K562 (cell line): ENCODE data around the gene PBX1. TPM values are rescaled to one million over a fixed set of nuclear protein-coding genes. Genes with fewer than 3 reads are reported as not detected.

Source experiments
- ATAC-seq: fragments of 200-7000 bp; cut with Tn5 transposase; 3 replicates; pipeline ENCODE4 v1.9.1; 2020; ENCODE audit warnings: moderate library complexity
- BruUV-seq: library from RNA; stranded (reverse); fragments of 400-500 nt; replicated peaks from 2 replicates; lab custom pipeline; 2021; lab: Mats Ljungman, UMichigan
- CTCF ChIA-PET: fragments of 300-600 bp; formaldehyde crosslinking; extraction: SDS; loops from one replicate; lab custom pipeline; 2021; ENCODE audit warnings: low intra/inter-chr PET ratio; lab: Yijun Ruan, JAX
- POLR2A ChIA-PET: fragments of 300-600, 350-650 bp; sonication (Branson Sonifier 250); formaldehyde crosslinking; extraction: SDS; loops from one replicate; lab custom pipeline; 2021; ENCODE audit warnings: antibody characterized with exemption, inconsistent platforms; lab: Yijun Ruan, JAX
- DNase-seq, 4 experiments: peaks; one replicate each; pipeline versions ENCODE4 v3.0.0 to v3.0.0-alpha.2; 2011 to 2018; ENCODE audit warnings: low spot score in 3 of 4, mixed read lengths in 3 of 4; ENCODE audit errors: extremely low read depth in 1 of 4
- FAIRE-seq: peaks from 2 replicates; lab custom pipeline; 2011; peaks lifted over from hg19 to GRCh38; lab: Jason Lieb, UNC
- H2AFZ ChIP-seq: 2 replicates; pipeline ENCODE4 v1.6.0; 2011; ENCODE audit warnings: low read depth, low read length, control low read depth, inconsistent platforms
- H3K27ac ChIP-seq: fragments of 200-600 bp; 3 replicates; pipeline ENCODE4 v1.8.0; 2011; ENCODE audit warnings: low read depth, mild to moderate bottlenecking, control low read depth, inconsistent platforms, low read length, moderate library complexity, mixed read lengths; ENCODE audit errors: extremely low read depth
- H3K27me3 ChIP-seq, 2 experiments: fragments of 300-600 bp in 1 of 2; 2 replicates in 1 of 2; 3 replicates in 1 of 2; pipeline versions ENCODE4 v1.6.0 to v1.8.0; 2011; ENCODE audit warnings: inconsistent platforms in 2 of 2, low read length in 2 of 2, mild to moderate bottlenecking in 1 of 2, mixed read lengths in 1 of 2, moderate library complexity in 1 of 2; ENCODE audit not compliant: control insufficient read depth in 2 of 2, insufficient read depth in 2 of 2
- H3K36me3 ChIP-seq: fragments of 300-600 bp; 3 replicates; pipeline ENCODE4 v1.8.0; 2011; ENCODE audit warnings: mild to moderate bottlenecking, low read length, inconsistent platforms; ENCODE audit not compliant: control insufficient read depth, insufficient read depth
- H3K4me1 ChIP-seq, 2 experiments: fragments of 200-600 bp in 1 of 2; replicated peaks in 1 of 2; 2 replicates in 1 of 2; 3 replicates in 1 of 2; pipeline versions ENCODE4 v1.5.1 to v1.8.0; 2011; ENCODE audit warnings: inconsistent platforms in 2 of 2, low read length in 2 of 2, mild to moderate bottlenecking in 1 of 2, mixed read lengths in 1 of 2, moderate library complexity in 1 of 2; ENCODE audit not compliant: control insufficient read depth in 2 of 2, insufficient read depth in 2 of 2
- H3K4me2 ChIP-seq: 2 replicates; pipeline ENCODE4 v1.6.1; 2011; ENCODE audit warnings: low read length, control low read depth, inconsistent platforms, mixed read lengths; ENCODE audit not compliant: insufficient read depth
- H3K4me3 ChIP-seq: fragments of 200-600 bp; sonication (generic), shearing (Covaris generic); 2 replicates; pipeline ENCODE4 v1.5.1; 2016; ENCODE audit warnings: control low read depth, inconsistent platforms
- H3K79me2 ChIP-seq: fragments of 200-600 bp; 3 replicates; pipeline ENCODE4 v1.8.0; 2011; ENCODE audit warnings: low read length, inconsistent platforms; ENCODE audit not compliant: control insufficient read depth, insufficient read depth
- H3K9ac ChIP-seq, 2 experiments: 2 replicates each; pipeline versions ENCODE4 v1.6.0 to v1.6.1; 2011; ENCODE audit warnings: low read depth in 2 of 2, low read length in 2 of 2, control low read depth in 1 of 2, inconsistent platforms in 1 of 2, mild to moderate bottlenecking in 1 of 2, mixed read lengths in 1 of 2; ENCODE audit not compliant: insufficient read depth in 1 of 2
- H3K9me1 ChIP-seq: one replicate; pipeline ENCODE4 v1.6.0; 2011; ENCODE audit warnings: inconsistent platforms, mild to moderate bottlenecking, low read length, moderate library complexity; ENCODE audit not compliant: control insufficient read depth, insufficient read depth
- H3K9me3 ChIP-seq: replicated peaks from 2 replicates; pipeline ENCODE4 v1.5.1; 2011; ENCODE audit warnings: low read depth, low read length, inconsistent platforms; ENCODE audit not compliant: control insufficient read depth, insufficient read depth
- H4K20me1 ChIP-seq: replicated peaks from 2 replicates; pipeline ENCODE4 v1.6.1; 2011; ENCODE audit warnings: low read length, inconsistent platforms, mixed read lengths; ENCODE audit not compliant: control insufficient read depth, insufficient read depth
- BMI1 ChIP-seq: fragments of 150-350 bp; IDR thresholded peaks from 2 replicates; pipeline ENCODE4 v1.6.1; 2014; ENCODE audit warnings: low read length
- DNMT1 ChIP-seq: fragments of 450-650 bp; IDR thresholded peaks from 2 replicates; pipeline ENCODE4 v1.6.1; 2016; ENCODE audit warnings: antibody characterized with exemption, mild to moderate bottlenecking
- KLF10 ChIP-seq: fragments of 250-450 bp; sonication (Bioruptor Pico); IDR thresholded peaks from 2 replicates; pipeline ENCODE4 v1.6.1; 2021; ENCODE audit warnings: matching md5 sums
- NBN ChIP-seq: fragments of 450-650 bp; IDR thresholded peaks from 2 replicates; pipeline ENCODE4 v1.6.1; 2016; ENCODE audit warnings: low read depth, mild to moderate bottlenecking
- ZNF121 ChIP-seq: sonication (generic); formaldehyde crosslinking; conservative IDR thresholded peaks from 2 replicates; pipeline ENCODE4 v1.8.0; 2022; ENCODE audit warnings: missing genetic modification reagents
- WGBS: fragments of 100-300 bp; shearing (Covaris generic); methylation state at CpG from one replicate; pipeline ENCODE4 v1.1.6; 2016; ENCODE audit warnings: low coverage, mixed read lengths; ENCODE audit not compliant: insufficient coverage; ENCODE audit errors: missing lambda C conversion rate; 5-methylcytosine and 5-hydroxymethylcytosine counted together
- in situ Hi-C: fragments of 300-500 bp; cut with MboI; formaldehyde crosslinking; loops from 4 replicates; pipeline ENCODE4 v1.15.0; 2018; ENCODE audit warnings: inconsistent platforms, mixed read lengths
- intact Hi-C: fragments of 100-400 bp; cut with micrococcal nuclease; formaldehyde crosslinking; loops from 2 replicates; pipeline ENCODE4 v1.14.2; 2022
- polyA plus RNA-seq, 8 experiments: library from polyadenylated mRNA; depleted of rRNA in 4 of 8; stranded (reverse) in 5 of 8; unstranded in 3 of 8; fragments of >200 nt; fragmentation: Nextera tagmentation in 2 of 8; fragmentation: Illumina TruSeq in 1 of 8; extraction: Ambion mirVana in 2 of 8; extraction: Trizol in 1 of 8; gene quantifications; 2 replicates each; pipeline versions ENCODE4 v1.2.1 to v1.2.3, GENCODE V29; 2011 to 2014; ENCODE audit warnings: inconsistent platforms in 1 of 8, missing spikeins in 1 of 8
- total RNA-seq, 7 experiments: library from RNA; depleted of rRNA in 6 of 7; stranded (reverse); fragments of >200 nt in 6 of 7; fragmentation: Illumina TruSeq in 2 of 7; extraction: Trizol in 2 of 7; gene quantifications; 2 replicates each; pipeline versions ENCODE4 v1.2.1 to v1.2.3, GENCODE V29; 2011 to 2021; ENCODE audit warnings: low replicate concordance in 1 of 7
- TF ChIP-seq, protein P1 (sequence below): IDR thresholded peaks from 2 replicates; pipeline ENCODE4 v1.6.1; 2011; ENCODE audit warnings: borderline replicate concordance, low read depth, mild to moderate bottlenecking, moderate library complexity, low read length; ENCODE audit not compliant: insufficient read depth, poor library complexity, severe bottlenecking
- TF ChIP-seq, protein P2 (sequence below), 2 experiments: fragments of 150-350 bp in 1 of 2; IDR thresholded peaks; 2 replicates each; pipeline ENCODE4 v1.6.1; 2012 to 2016; ENCODE audit warnings: low read depth in 2 of 2, low read length in 2 of 2, mild to moderate bottlenecking in 1 of 2, moderate library complexity in 1 of 2

Gene PBX1
- total and polyA plus RNA-seq, 9 of the 15 experiments (the other 6 are each of a cell fraction or from before 2014, with no cell fraction given), result 0.03 to 0.62 (median 0.17) TPM

DNA sequence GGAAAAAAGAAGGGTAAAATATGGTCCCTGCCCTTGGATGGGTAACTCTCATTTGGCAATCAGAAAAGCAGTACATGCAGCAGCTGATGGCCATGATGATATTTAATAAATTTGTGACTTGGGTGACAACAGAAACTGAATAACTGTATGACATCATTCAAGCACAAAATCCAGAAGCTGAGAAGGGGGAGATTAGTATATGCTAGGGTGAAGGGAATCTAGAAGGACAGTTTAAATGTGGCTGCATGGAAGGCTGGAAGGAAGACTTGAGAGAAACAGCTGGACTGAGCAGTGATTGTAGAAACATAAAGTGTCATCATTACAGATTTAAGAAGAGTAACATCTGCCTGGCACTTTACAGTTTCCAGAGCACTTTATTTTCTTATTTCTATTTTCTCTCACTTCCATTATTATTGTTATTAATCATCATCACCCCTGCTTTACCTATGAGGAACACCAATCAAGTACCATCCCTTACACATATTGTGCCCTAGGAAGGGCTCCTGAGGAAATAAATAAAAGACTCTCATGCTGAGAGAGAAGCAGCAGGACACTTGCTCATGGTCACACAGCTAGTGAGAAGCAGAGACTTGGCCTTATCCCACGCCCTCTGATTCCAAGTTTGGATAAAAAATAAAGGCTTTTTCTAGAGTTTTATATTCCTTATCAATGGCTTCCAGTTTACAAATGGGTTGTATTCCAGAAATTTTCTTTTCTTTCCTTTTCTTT is 207.2 kb downstream of the PBX1 start (continued):
- TF ChIP-seq BMI1 (no peak), DNMT1 (no peak)

- DNase-seq (no peak), FAIRE-seq (no peak), ATAC-seq (no peak)
- ChIA-PET POLR2A (no interaction called here), CTCF (interaction anchor here (0.7 kb wide), 1 partner anchor 1076 kb away, joined by 3 read pairs; no protein-coding TSS in a partner anchor)
- H3K36me3 ChIP-seq, result no peaks in the 10 kb centered on the region
- no peaks in the 10 kb centered on the region for H3K9me3 ChIP-seq
- H3K9ac ChIP-seq, result no peak overlapping the region
- no peak overlapping the region for H3K4me2 ChIP-seq
- no peaks in the 10 kb centered on the region for H3K79me2 ChIP-seq
- H3K9me1 ChIP-seq, result no peaks in the 10 kb centered on the region
- no peaks in the 10 kb centered on the region for H4K20me1 ChIP-seq
- H2AFZ ChIP-seq, result no peak overlapping the region
- in situ Hi-C loops, result no loop called here
- intact Hi-C loops, result no loop called here
- no peaks in the 10 kb centered on the region for H3K27me3 ChIP-seq
- no peak overlapping the region for H3K4me3 ChIP-seq
- H3K27ac ChIP-seq, result no peak overlapping the region
- H3K4me1 ChIP-seq, result peaks cover 4 to 27% of the 10 kb centered on the region in 2 experiments; a peak in 4 of 5 replicates
- WGBS, result 28% methylated on average over 3 of the region's 3 CpGs
- no TSS peak for BruUV-seq
- TF ChIP-seq, protein P1, sequence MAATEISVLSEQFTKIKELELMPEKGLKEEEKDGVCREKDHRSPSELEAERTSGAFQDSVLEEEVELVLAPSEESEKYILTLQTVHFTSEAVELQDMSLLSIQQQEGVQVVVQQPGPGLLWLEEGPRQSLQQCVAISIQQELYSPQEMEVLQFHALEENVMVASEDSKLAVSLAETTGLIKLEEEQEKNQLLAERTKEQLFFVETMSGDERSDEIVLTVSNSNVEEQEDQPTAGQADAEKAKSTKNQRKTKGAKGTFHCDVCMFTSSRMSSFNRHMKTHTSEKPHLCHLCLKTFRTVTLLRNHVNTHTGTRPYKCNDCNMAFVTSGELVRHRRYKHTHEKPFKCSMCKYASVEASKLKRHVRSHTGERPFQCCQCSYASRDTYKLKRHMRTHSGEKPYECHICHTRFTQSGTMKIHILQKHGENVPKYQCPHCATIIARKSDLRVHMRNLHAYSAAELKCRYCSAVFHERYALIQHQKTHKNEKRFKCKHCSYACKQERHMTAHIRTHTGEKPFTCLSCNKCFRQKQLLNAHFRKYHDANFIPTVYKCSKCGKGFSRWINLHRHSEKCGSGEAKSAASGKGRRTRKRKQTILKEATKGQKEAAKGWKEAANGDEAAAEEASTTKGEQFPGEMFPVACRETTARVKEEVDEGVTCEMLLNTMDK, result no peak
- TF ChIP-seq, protein P2, sequence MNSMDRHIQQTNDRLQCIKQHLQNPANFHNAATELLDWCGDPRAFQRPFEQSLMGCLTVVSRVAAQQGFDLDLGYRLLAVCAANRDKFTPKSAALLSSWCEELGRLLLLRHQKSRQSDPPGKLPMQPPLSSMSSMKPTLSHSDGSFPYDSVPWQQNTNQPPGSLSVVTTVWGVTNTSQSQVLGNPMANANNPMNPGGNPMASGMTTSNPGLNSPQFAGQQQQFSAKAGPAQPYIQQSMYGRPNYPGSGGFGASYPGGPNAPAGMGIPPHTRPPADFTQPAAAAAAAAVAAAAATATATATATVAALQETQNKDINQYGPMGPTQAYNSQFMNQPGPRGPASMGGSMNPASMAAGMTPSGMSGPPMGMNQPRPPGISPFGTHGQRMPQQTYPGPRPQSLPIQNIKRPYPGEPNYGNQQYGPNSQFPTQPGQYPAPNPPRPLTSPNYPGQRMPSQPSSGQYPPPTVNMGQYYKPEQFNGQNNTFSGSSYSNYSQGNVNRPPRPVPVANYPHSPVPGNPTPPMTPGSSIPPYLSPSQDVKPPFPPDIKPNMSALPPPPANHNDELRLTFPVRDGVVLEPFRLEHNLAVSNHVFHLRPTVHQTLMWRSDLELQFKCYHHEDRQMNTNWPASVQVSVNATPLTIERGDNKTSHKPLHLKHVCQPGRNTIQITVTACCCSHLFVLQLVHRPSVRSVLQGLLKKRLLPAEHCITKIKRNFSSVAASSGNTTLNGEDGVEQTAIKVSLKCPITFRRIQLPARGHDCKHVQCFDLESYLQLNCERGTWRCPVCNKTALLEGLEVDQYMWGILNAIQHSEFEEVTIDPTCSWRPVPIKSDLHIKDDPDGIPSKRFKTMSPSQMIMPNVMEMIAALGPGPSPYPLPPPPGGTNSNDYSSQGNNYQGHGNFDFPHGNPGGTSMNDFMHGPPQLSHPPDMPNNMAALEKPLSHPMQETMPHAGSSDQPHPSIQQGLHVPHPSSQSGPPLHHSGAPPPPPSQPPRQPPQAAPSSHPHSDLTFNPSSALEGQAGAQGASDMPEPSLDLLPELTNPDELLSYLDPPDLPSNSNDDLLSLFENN (IDR thresholded peaks at IDR 0.05; ENCODE audit: low read depth in 2 of 2, low read length in 2 of 2), result no peak
- no peak for TF ChIP-seq NBN
- no peak for TF ChIP-seq KLF10 (CRISPR knock-in tag)
- TF ChIP-seq ZNF121, result no peak
Observed at GRCh38 chr1:164767752-164768402, 208.9 kb downstream of the PBX1 start.
